Aorta (tissue), 5 donors: ENCODE results near the gene IPO11. TPM values are rescaled to one million over a fixed set of nuclear protein-coding genes. Genes with fewer than 3 reads are reported as not detected.
A peak's percentile ranks its signal among the peaks of the same experiment; 100 is the strongest.

Experiments used
- ATAC-seq: fragments of 200-7000 bp; cut with Tn5 transposase; one replicate; pipeline ENCODE4 v1.9.1; 2022; ENCODE audit warnings: moderate library complexity; ENCODE audit not compliant: low FRiP score
- DNase-seq, 2 donors: peaks; one replicate each; pipeline ENCODE4 v3.0.0-alpha.2; 2020
- H3K27ac ChIP-seq, 2 donors: one replicate each; pipeline ENCODE4 v1.5.1; 2013; ENCODE audit warnings: low read length in 2 of 2, mild to moderate bottlenecking in 2 of 2, moderate library complexity in 2 of 2, control low read depth in 1 of 2, inconsistent platforms in 1 of 2, low read depth in 1 of 2
- H3K27me3 ChIP-seq, 2 donors: one replicate each; pipeline ENCODE4 v1.6.1; 2013; ENCODE audit warnings: control low read depth in 1 of 2, low read length in 1 of 2, mild to moderate bottlenecking in 1 of 2, moderate library complexity in 1 of 2; ENCODE audit not compliant: insufficient read depth in 2 of 2, control insufficient read depth in 1 of 2
- H3K36me3 ChIP-seq, 2 donors: one replicate each; pipeline ENCODE4 v1.6.1; 2013; ENCODE audit warnings: control low read depth in 1 of 2, low read length in 1 of 2, mild to moderate bottlenecking in 1 of 2; ENCODE audit not compliant: insufficient read depth in 2 of 2, control insufficient read depth in 1 of 2
- H3K4me1 ChIP-seq, 2 donors: one replicate each; pipeline ENCODE4 v1.6.1; 2013; ENCODE audit warnings: low read length in 2 of 2, control low read depth in 1 of 2, mild to moderate bottlenecking in 1 of 2, moderate library complexity in 1 of 2; ENCODE audit not compliant: insufficient read depth in 2 of 2, control insufficient read depth in 1 of 2
- H3K4me3 ChIP-seq, 2 donors: one replicate each; pipeline ENCODE4 v1.5.1; 2013; ENCODE audit warnings: low read length in 2 of 2, control low read depth in 1 of 2, mild to moderate bottlenecking in 1 of 2
- H3K9me3 ChIP-seq: one replicate; pipeline ENCODE4 v1.6.1; 2013; ENCODE audit warnings: mild to moderate bottlenecking, low read length; ENCODE audit not compliant: control insufficient read depth
- WGBS, 2 donors: extraction: QIAGEN DNeasy Blood & Tissue Kit; methylation state at CpG; one replicate each; pipeline ENCODE4 v1.1.7; 2013; 5-methylcytosine and 5-hydroxymethylcytosine counted together
- intact Hi-C, 2 donors: fragments of 100-400 bp; cut with DNase I; formaldehyde crosslinking; loops; one replicate each; pipeline versions ENCODE4 v1.14.2 to v1.15.0; 2022
- polyA plus RNA-seq, 2 donors: library from polyadenylated mRNA; stranded (reverse); fragments of 200-250 nt; gene quantifications; one replicate each; pipeline ENCODE4 v1.2.3, GENCODE V29; 2013
- total RNA-seq, 2 donors: library from RNA; stranded (reverse); fragmentation: NEBNext Ultra II Directional; extraction: Animal tissue kit (Norgen Biotek cat#: 25700); gene quantifications; one replicate each; pipeline ENCODE4 v1.2.1, GENCODE V29; 2021
- donor health status: healthy with polysubstance abuse.
- donor health status: Bipolar disorder and iron deficiency.
- donor health status: DM: no; HTN: no; CAD: no.
- donor health status: DM: no; HTN: no; CAD: no.
- donor health status: DM: yes; HTN: yes; CAD: no.

Gene IPO11
- total and polyA plus RNA-seq, 4 donors: 5.0 to 41.2 (median 16.0) TPM

DNA sequence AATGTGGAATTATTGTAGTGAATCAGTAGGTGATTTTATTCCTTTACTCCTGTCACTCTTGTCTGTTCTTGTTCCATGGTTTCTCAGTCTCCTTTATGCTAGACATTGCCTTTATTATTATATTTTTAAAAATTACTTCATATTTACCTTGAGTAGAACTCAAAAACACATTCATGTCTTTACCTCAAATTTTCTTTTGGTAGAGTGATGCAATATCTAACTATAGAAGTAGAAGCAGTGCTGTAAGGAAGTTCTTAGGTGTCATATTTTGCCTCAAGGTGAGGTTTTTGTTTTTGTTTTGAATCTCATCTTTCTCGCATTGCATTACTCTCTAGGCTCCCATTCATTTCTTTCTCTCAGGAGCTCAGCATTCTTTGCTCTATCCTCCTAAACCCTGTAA is 12.2 kb downstream of the IPO11 start:
- Histone ChIP-seq H3K4me3 (no peak overlapping the region), H3K27me3 (no peaks in the 10 kb centered on the region), H3K9me3 (no peaks in the 10 kb centered on the region), H3K36me3 (no peaks in the 10 kb centered on the region), H3K27ac (no peak overlapping the region), H3K4me1 (no peaks in the 10 kb centered on the region)
- no peak for DNase-seq
- WGBS, 2 donors: 93 to 100% methylated on average over 1 of the region's 1 CpG
- intact Hi-C loops: no loop called here
- ATAC-seq: no peak

GRCh38 chr5:62431735-62432620 is 19.4 kb downstream of the IPO11 start:
- intact Hi-C loops: no loop called here

DNA sequence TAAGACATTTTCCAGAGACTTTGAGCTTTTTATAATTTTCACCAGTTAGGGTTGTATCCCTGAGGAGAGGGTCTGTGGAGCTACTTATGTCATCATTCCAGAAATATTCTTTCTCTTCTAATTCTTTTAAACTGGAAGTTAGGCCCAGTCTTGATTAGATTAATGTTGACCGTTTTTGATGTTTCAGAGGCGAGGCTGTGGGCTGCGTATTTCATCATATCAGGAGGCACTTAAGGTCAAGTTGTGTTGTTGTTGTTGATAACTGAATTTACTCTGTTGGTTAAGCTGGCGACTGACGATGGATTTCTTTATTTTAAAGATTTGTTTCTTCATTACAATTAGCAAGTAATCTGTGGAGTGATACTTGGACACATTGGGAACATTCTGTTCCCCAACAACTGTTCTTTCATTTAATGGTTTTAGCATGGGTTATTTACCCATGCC is 20.1 kb downstream of the IPO11 start:
- peak; percentile 31 for ATAC-seq
- H3K36me3 ChIP-seq: no peaks in the 10 kb centered on the region
- H3K9me3 ChIP-seq: no peaks in the 10 kb centered on the region
- H3K27me3 ChIP-seq: no peaks in the 10 kb centered on the region
- intact Hi-C loops: no loop called here
- no peak overlapping the region for H3K4me3 ChIP-seq
- H3K27ac ChIP-seq: no peak overlapping the region
- no peak for DNase-seq
- WGBS, 2 donors: 82 to 87% methylated on average over 5 of the region's 5 CpGs
- no peaks in the 10 kb centered on the region for H3K4me1 ChIP-seq

More at GRCh38 chr5:62431735-62432620, 19.4 kb downstream of the IPO11 start:
- Histone ChIP-seq H3K27me3 (no peaks in the 10 kb centered on the region), H3K4me3 (no peak overlapping the region), H3K36me3 (no peaks in the 10 kb centered on the region), H3K27ac (no peak overlapping the region), H3K4me1 (no peaks in the 10 kb centered on the region), H3K9me3 (no peaks in the 10 kb centered on the region)
- DNase-seq: no peak
- peak; percentile 61 for ATAC-seq
- WGBS, 2 donors: 55 to 61% methylated on average over 11 of the region's 11 CpGs

DNA sequence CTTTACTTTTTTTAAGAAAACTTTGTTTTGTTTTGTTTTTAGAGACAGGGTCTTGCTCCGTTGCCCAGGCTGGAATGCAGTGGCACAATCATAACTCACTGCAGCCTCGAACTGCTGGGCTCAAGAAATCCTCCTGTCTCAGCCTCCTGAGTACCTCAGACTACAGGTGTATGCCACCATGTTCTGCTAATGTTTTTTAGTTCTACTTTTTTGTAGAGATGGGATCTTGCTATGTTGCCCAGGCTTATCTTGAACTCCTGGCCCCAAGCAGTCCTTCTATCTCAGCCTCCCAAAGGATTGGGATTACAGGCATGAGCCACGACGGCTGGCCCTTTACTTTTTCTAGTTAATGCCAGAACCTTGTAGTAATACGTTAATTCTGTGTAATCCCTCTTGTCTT is 36.0 kb downstream of the IPO11 start:
- intact Hi-C loops: no loop called here
- Histone ChIP-seq H3K9me3 (no peaks in the 10 kb centered on the region), H3K36me3 (no peaks in the 10 kb centered on the region), H3K27ac (no peak overlapping the region), H3K27me3 (no peaks in the 10 kb centered on the region), H3K4me3 (no peak overlapping the region), H3K4me1 (no peaks in the 10 kb centered on the region)
- 82 to 88% methylated on average over 5 of the region's 5 CpGs for WGBS, 2 donors
- DNase-seq: no peak
- ATAC-seq: no peak

DNA sequence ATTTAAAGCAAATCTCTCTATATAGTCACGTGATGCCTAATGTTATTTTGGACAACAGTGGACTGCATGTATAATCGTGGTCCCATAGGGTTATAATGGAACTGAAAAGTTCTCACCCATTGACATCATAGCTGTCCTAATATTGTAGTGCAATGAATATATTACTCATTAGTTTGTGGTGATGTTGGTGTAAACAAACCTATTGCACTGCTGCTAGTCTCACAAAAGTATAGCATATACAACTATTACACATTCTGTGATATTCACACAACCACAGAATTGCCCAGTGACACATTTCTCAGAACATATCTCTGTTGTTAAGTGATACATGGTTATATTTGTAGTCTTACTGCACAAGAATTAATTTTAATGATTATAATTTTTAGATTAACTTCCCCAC is 37.7 kb downstream of the IPO11 start:
- H3K4me1 ChIP-seq: no peaks in the 10 kb centered on the region

GRCh38 chr5:62457071-62457470 is 44.5 kb downstream of the IPO11 start:
- Histone ChIP-seq H3K4me1 (no peaks in the 10 kb centered on the region), H3K4me3 (no peak overlapping the region), H3K27ac (no peak overlapping the region), H3K36me3 (no peaks in the 10 kb centered on the region), H3K27me3 (no peaks in the 10 kb centered on the region), H3K9me3 (no peaks in the 10 kb centered on the region)
- ATAC-seq: no peak
- no peak for DNase-seq
- intact Hi-C loops: loop anchor here in 1 of 2 donors (10.0 kb wide), 1 partner anchor 318 kb away; no protein-coding TSS in a partner anchor
- WGBS, 2 donors: 92 to 94% methylated on average over 1 of the region's 1 CpG

More for the DNA sequence above, 37.7 kb downstream of the IPO11 start:
- 40 to 59% methylated on average over 2 of the region's 2 CpGs for WGBS, 2 donors
- no peaks in the 10 kb centered on the region for H3K27me3 ChIP-seq
- no peak for DNase-seq
- no peak overlapping the region for H3K4me3 ChIP-seq
- no peak overlapping the region for H3K27ac ChIP-seq
- no peaks in the 10 kb centered on the region for H3K36me3 ChIP-seq
- ATAC-seq: no peak
- intact Hi-C loops: loop anchor here in 1 of 2 donors (10.0 kb wide), 1 partner anchor 325 kb away; no protein-coding TSS in a partner anchor
- no peaks in the 10 kb centered on the region for H3K9me3 ChIP-seq

DNA sequence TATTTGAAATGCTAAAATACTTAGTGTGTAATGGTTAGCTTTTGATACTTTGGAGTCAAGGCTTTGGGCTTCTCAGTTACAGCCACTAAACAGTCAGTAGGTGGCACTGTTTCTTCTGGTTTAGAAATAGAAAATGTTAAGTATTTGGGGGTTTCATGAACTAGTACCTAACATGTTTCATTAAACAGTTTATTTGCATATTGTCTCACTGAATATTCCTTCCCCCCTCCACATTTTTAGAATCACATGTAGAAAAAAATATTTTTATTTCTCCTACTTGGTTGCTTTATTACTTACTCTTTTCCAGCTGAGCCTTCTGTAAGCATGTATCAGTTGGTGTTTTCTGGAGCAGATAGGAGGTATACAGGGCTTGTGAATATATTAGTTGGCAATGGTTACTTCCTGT is 48.0 kb downstream of the IPO11 start:
- no peak for DNase-seq
- Histone ChIP-seq H3K36me3 (no peaks in the 10 kb centered on the region), H3K27ac (no peak overlapping the region), H3K9me3 (no peaks in the 10 kb centered on the region), H3K4me1 (no peaks in the 10 kb centered on the region), H3K27me3 (no peaks in the 10 kb centered on the region), H3K4me3 (no peak overlapping the region)
- no peak for ATAC-seq
- intact Hi-C loops: loop anchor here in 1 of 2 donors (5.0 kb wide), 1 partner anchor 317 kb away; no protein-coding TSS in a partner anchor

- 67 to 70% methylated on average over 4 of the region's 4 CpGs for WGBS, 2 donors
- Histone ChIP-seq H3K27me3 (no peaks in the 10 kb centered on the region), H3K27ac (no peak overlapping the region), H3K4me3 (no peak overlapping the region), H3K9me3 (no peaks in the 10 kb centered on the region), H3K4me1 (no peaks in the 10 kb centered on the region), H3K36me3 (no peaks in the 10 kb centered on the region)
- DNase-seq: no peak
- intact Hi-C loops: loop anchor here in 1 of 2 donors (5.0 kb wide), 1 partner anchor 316 kb away; no protein-coding TSS in a partner anchor
- no peak for ATAC-seq
Observed at GRCh38 chr5:62461561-62461960, 49.0 kb downstream of the IPO11 start.
